ENCODE data around the gene IL12A. TPM values are rescaled to one million over a fixed set of nuclear protein-coding genes. Genes with fewer than 3 reads are reported as not detected.

The IL12A gene
- total RNA-seq, 1 donor from 2014 or later = 6.6 TPM

DNA sequence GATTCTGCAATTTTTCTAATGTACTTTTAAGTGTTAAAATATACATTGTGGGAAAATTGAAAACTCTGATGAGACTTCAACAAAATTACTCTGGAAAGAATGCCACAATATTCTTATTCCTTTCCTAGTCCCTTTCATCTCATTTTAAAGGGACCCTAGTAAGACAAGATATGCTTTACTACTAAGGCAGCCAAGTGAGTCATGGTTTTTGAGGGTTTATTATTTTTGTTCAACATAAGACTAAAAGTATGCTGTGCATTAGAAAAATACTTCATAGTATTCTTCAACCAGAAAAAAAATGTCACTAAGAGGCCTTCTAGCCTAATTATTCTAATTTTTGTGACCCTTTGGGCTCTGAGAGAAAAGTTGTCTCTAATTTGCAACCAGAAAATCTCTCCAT, 7.4 kb downstream of the IL12A start:
- no peak overlapping the region for H3K27ac ChIP-seq
- DNase-seq (ENCODE audit: extremely low spot score in 2 of 2) = no peak
- TF ChIP-seq, protein P1, sequence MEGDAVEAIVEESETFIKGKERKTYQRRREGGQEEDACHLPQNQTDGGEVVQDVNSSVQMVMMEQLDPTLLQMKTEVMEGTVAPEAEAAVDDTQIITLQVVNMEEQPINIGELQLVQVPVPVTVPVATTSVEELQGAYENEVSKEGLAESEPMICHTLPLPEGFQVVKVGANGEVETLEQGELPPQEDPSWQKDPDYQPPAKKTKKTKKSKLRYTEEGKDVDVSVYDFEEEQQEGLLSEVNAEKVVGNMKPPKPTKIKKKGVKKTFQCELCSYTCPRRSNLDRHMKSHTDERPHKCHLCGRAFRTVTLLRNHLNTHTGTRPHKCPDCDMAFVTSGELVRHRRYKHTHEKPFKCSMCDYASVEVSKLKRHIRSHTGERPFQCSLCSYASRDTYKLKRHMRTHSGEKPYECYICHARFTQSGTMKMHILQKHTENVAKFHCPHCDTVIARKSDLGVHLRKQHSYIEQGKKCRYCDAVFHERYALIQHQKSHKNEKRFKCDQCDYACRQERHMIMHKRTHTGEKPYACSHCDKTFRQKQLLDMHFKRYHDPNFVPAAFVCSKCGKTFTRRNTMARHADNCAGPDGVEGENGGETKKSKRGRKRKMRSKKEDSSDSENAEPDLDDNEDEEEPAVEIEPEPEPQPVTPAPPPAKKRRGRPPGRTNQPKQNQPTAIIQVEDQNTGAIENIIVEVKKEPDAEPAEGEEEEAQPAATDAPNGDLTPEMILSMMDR (IDR thresholded peaks at IDR 0.05) = no peak
- no peak for TF ChIP-seq POLR2A (IDR thresholded peaks at IDR 0.05)
- no peak for TF ChIP-seq POLR2AphosphoS5 (IDR thresholded peaks at IDR 0.05; ENCODE audit: insufficient read depth in 1 of 2, low read depth in 1 of 2)
- no peaks in the 10 kb centered on the region for H3K9me3 ChIP-seq
- intact Hi-C loops (cut with DNase I) = no loop called here
- H3K4me3 ChIP-seq = no peak overlapping the region
- no peaks in the 10 kb centered on the region for H3K27me3 ChIP-seq
- no peaks in the 10 kb centered on the region for H3K4me1 ChIP-seq
- no peaks in the 10 kb centered on the region for H3K36me3 ChIP-seq

DNA sequence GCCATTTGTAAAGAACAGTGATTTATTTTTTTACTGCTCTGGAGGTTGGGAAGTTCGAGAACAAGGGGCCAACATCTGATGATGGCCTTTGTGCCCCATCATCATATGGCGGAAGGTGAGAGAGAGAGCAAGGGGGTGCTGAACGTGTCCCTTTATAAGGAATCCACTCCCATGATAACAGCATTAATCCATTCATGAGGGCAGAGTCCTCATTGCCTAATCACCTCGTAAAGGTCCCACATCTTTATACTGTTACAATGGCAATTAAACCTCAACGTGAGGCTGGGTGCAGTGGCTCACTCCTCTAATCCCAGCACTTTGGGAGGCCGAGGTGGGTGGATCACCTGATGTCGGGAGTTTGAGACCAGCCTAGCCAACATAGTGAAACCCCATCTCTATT, 8.3 kb downstream of the IL12A start:
- H3K27ac ChIP-seq = no peak overlapping the region
- TF ChIP-seq POLR2A (IDR thresholded peaks at IDR 0.05) (no peak), POLR2AphosphoS5 (IDR thresholded peaks at IDR 0.05; ENCODE audit: insufficient read depth in 1 of 2, low read depth in 1 of 2) (no peak)
- TF ChIP-seq, protein P1 (IDR thresholded peaks at IDR 0.05) = no peak
- H3K4me1 ChIP-seq = no peaks in the 10 kb centered on the region
- intact Hi-C loops (cut with DNase I) = no loop called here
- no peak for DNase-seq (ENCODE audit: extremely low spot score in 2 of 2)
- H3K9me3 ChIP-seq = no peaks in the 10 kb centered on the region
- no peak overlapping the region for H3K4me3 ChIP-seq
- no peaks in the 10 kb centered on the region for H3K27me3 ChIP-seq
- no peaks in the 10 kb centered on the region for H3K36me3 ChIP-seq

DNA sequence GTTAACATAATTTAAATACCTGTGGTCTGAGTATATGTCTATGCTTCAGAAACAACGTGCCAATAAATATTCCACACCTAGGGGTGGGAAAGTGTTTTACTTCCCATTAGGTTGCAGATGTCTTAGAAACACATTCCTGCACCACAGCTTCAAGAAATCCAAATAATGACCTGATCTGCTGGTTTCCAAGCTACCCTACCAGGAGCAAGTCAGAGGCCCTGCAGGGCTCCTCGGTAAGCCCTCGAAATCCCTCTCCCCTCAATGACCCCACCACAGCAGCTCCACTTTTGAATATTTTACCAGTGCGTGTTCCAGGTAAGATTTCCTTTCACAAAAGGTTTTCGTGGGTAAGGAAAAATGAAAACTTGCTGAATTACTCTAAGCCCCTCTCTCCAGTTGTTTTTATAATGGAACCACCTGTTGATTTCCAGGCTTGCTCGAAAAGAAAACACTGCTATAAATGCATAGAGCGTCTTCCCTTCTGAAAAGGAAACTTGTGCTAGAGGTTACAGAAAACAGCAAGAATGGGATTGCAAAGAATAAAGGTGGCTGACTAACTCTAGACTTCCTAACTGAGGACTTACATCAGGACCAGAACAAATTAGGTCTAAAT, 12.6 kb downstream of the IL12A start:
- Histone ChIP-seq H3K27me3 (no peaks in the 10 kb centered on the region), H3K9me3 (no peaks in the 10 kb centered on the region), H3K4me3 (no peak overlapping the region), H3K4me1 (no peaks in the 10 kb centered on the region), H3K36me3 (no peaks in the 10 kb centered on the region), H3K27ac (no peak overlapping the region)
- TF ChIP-seq POLR2AphosphoS5 (IDR thresholded peaks at IDR 0.05; ENCODE audit: insufficient read depth in 1 of 2, low read depth in 1 of 2) (no peak), POLR2A (IDR thresholded peaks at IDR 0.05) (no peak)
- TF ChIP-seq, protein P1 (IDR thresholded peaks at IDR 0.05) = no peak
- intact Hi-C loops (cut with DNase I) = loop anchor here (10.0 kb wide), 1 partner anchor 186 kb away; no protein-coding TSS in a partner anchor
- DNase-seq (ENCODE audit: extremely low spot score in 2 of 2) = no peak

DNA sequence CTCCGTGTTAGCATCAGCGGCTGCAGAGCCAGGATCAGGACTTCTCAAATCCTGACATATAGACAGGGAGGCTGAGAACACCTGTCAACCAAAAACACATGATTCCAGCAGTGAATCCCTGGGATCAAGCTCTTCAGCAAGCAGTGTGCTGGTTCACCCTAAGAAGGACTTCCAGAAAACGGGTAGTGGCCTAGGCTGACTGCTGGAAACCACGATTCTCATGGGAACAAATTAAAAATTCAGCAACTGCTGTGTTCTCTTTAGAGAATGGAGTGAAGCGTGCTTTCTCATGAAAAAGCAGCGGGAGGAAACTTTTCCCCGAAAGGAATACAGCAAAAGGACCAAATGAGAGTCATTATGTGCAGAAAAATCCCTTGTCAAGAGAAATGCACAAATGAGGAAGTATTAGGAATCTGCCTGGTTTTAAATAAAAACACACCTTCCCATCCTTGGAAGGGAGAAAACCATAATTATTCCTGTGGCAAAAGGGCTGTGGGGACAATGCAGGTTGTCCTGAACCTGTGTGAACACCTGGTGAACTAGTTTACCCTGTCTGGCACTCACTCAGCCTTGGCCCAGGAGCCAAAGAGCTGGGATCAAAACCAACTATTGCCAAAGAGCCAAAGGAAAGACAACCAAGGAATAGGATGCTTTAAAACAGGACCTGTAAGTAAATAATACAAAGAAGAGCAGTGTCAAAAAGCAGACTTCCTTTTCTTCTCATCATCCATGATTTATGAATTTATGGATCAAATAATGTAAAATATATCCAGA, 13.4 kb downstream of the IL12A start:
- H3K9me3 ChIP-seq = no peaks in the 10 kb centered on the region
- no peak overlapping the region for H3K4me3 ChIP-seq
- no peaks in the 10 kb centered on the region for H3K36me3 ChIP-seq
- H3K27me3 ChIP-seq = no peaks in the 10 kb centered on the region
- TF ChIP-seq POLR2AphosphoS5 (IDR thresholded peaks at IDR 0.05; ENCODE audit: insufficient read depth in 1 of 2, low read depth in 1 of 2) (no peak), POLR2A (IDR thresholded peaks at IDR 0.05) (no peak)
- TF ChIP-seq, protein P1 (IDR thresholded peaks at IDR 0.05) = no peak
- intact Hi-C loops (cut with DNase I) = loop anchor here (10.0 kb wide), 1 partner anchor 187 kb away; no protein-coding TSS in a partner anchor
- no peak for DNase-seq (ENCODE audit: extremely low spot score in 2 of 2)
- no peaks in the 10 kb centered on the region for H3K4me1 ChIP-seq
- H3K27ac ChIP-seq = no peak overlapping the region

Measured in vagina (tissue), 2 donors.